PC-9 (cell line): ENCODE measurements around the gene SOX10. TPM values are rescaled to one million over a fixed set of nuclear protein-coding genes. Genes with fewer than 3 reads are reported as not detected.

Experiments
- BruUV-seq: library from RNA; stranded (reverse); fragments of 400-500 nt; replicated peaks from 2 replicates; lab custom pipeline; 2021; lab: Mats Ljungman, UMichigan
- CTCF ChIA-PET: fragments of 300-600 bp; sonication (Branson Sonifier 250); formaldehyde crosslinking; loops from one replicate; lab custom pipeline; 2022; ENCODE audit warnings: antibody characterized with exemption; lab: Charles Lee
- POLR2A ChIA-PET: fragments of 300-600 bp; sonication (Branson Sonifier 250); formaldehyde crosslinking; loops from one replicate; lab custom pipeline; 2022; ENCODE audit warnings: antibody characterized with exemption; ENCODE audit not compliant: unreplicated experiment; lab: Charles Lee
- DNase-seq, 2 experiments: peaks; one replicate each; pipeline versions ENCODE4 v3.0.0 to v3.0.0-alpha.2; 2015 to 2022; ENCODE audit warnings: mixed read lengths in 1 of 2
- H2AFZ ChIP-seq: fragments of 200-600 bp; sonication (generic); 2 replicates; pipeline ENCODE4 v1.8.1; 2017; ENCODE audit warnings: antibody characterized with exemption
- H3F3A ChIP-seq: fragments of 200-600 bp; sonication (generic); 2 replicates; pipeline ENCODE4 v1.8.1; 2017; ENCODE audit warnings: antibody characterized with exemption, mild to moderate bottlenecking, low read depth; ENCODE audit not compliant: insufficient read depth
- H3K27ac ChIP-seq: fragments of 200-600 bp; sonication (generic); 2 replicates; pipeline ENCODE4 v1.6.1; 2016; ENCODE audit warnings: mixed run types
- H3K27me3 ChIP-seq: fragments of 200-600 bp; sonication (generic); 2 replicates; pipeline ENCODE4 v1.6.1; 2016; ENCODE audit warnings: low read depth, mixed run types; ENCODE audit not compliant: insufficient read depth
- H3K36me3 ChIP-seq: fragments of 200-600 bp; sonication (generic); 2 replicates; pipeline ENCODE4 v1.6.1; 2016; ENCODE audit warnings: low read depth, mixed run types
- H3K4me1 ChIP-seq: fragments of 200-600 bp; sonication (generic); replicated peaks from 2 replicates; pipeline ENCODE4 v1.6.1; 2016; ENCODE audit warnings: mixed run types; ENCODE audit not compliant: insufficient read depth
- H3K4me2 ChIP-seq: fragments of 200-600 bp; sonication (generic); 2 replicates; pipeline ENCODE4 v1.6.1; 2017; ENCODE audit warnings: mixed run types
- H3K4me3 ChIP-seq: fragments of 200-600 bp; sonication (generic); 2 replicates; pipeline ENCODE4 v1.6.1; 2016; ENCODE audit warnings: mixed run types
- H3K79me2 ChIP-seq: fragments of 200-600 bp; sonication (generic); 2 replicates; pipeline ENCODE4 v1.6.1; 2017; ENCODE audit warnings: low read depth, mixed run types
- H3K9me2 ChIP-seq: fragments of 200-600 bp; sonication (generic); 2 replicates; pipeline ENCODE4 v1.8.1; 2017; ENCODE audit warnings: mild to moderate bottlenecking; ENCODE audit not compliant: insufficient read depth
- H3K9me3 ChIP-seq: fragments of 200-600 bp; sonication (generic); 2 replicates; pipeline ENCODE4 v1.8.1; 2016; ENCODE audit warnings: low read depth; ENCODE audit not compliant: insufficient read depth
- H4K20me1 ChIP-seq: fragments of 200-600 bp; sonication (generic); 2 replicates; pipeline ENCODE4 v1.8.1; 2017; ENCODE audit not compliant: insufficient read depth
- CTCF ChIP-seq: fragments of 200-600 bp; sonication (generic); conservative IDR thresholded peaks from 2 replicates; pipeline ENCODE4 v1.6.1; 2017; ENCODE audit warnings: mixed run types, antibody characterized with exemption, mild to moderate bottlenecking, moderate library complexity
- EZH2 ChIP-seq: fragments of 200-600 bp; sonication (generic); IDR thresholded peaks from 2 replicates; pipeline ENCODE4 v1.8.0; 2017; ENCODE audit warnings: antibody characterized with exemption, low read depth
- intact Hi-C: fragments of 100-400 bp; cut with micrococcal nuclease; formaldehyde crosslinking; loops from one replicate; pipeline ENCODE4 v1.10.0; 2022; ENCODE audit not compliant: unreplicated experiment
- total RNA-seq: library from RNA; stranded (reverse); gene quantifications from 2 replicates; pipeline ENCODE4 v1.2.3, GENCODE V29; 2021

SOX10 gene
- total RNA-seq, 1 experiment from 2014 or later: not detected

- TF ChIP-seq EZH2 (no peak), CTCF (no peak)
- POLR2A ChIA-PET: no interaction called here
- no peak overlapping the region; the same call in 1 of the 2 replicates for H3K27ac ChIP-seq
- H3K9me2 ChIP-seq: no peaks in the 10 kb centered on the region
- H2AFZ ChIP-seq: no peak overlapping the region
- no peak for DNase-seq
- peaks cover 17% of the 10 kb centered on the region for H3K4me1 ChIP-seq
- intact Hi-C loops: no loop called here
- peaks cover 19% of the 10 kb centered on the region; the same call in 1 of the 2 replicates for H3K36me3 ChIP-seq
- H3K27me3 ChIP-seq: no peaks in the 10 kb centered on the region
- no peaks in the 10 kb centered on the region for H3K9me3 ChIP-seq
- BruUV-seq: no TSS peak
- CTCF ChIA-PET: interaction anchor here (1.7 kb wide), 1 partner anchor 44 kb away, joined by 9 read pairs; no protein-coding TSS in a partner anchor
- H3K79me2 ChIP-seq: no peaks in the 10 kb centered on the region
- H3K4me3 ChIP-seq: no peak overlapping the region
- H3K4me2 ChIP-seq: no peak overlapping the region
- peaks cover 52% of the 10 kb centered on the region for H3F3A ChIP-seq
- H4K20me1 ChIP-seq: peaks cover 58% of the 10 kb centered on the region
Observed at GRCh38 chr22:37931893-37932389, 52.4 kb downstream of the SOX10 start.

GRCh38 chr22:37930952-37931440 is 53.4 kb downstream of the SOX10 start:
- H3F3A ChIP-seq: peaks cover 47% of the 10 kb centered on the region
- ChIA-PET POLR2A (no interaction called here), CTCF (interaction anchor here (1.4 kb wide), 1 partner anchor 43 kb away, joined by 3 read pairs; no protein-coding TSS in a partner anchor)
- no peak overlapping the region for H3K27ac ChIP-seq
- TF ChIP-seq EZH2 (no peak), CTCF (peak; percentile 25; the same call in 1 of the 2 replicates)
- no peaks in the 10 kb centered on the region for H3K9me2 ChIP-seq
- BruUV-seq: no TSS peak
- H2AFZ ChIP-seq: no peak overlapping the region
- peaks cover 17% of the 10 kb centered on the region for H3K4me1 ChIP-seq
- H4K20me1 ChIP-seq: peaks cover 63% of the 10 kb centered on the region
- H3K27me3 ChIP-seq: no peaks in the 10 kb centered on the region
- intact Hi-C loops: no loop called here
- H3K9me3 ChIP-seq: no peaks in the 10 kb centered on the region
- H3K4me3 ChIP-seq: no peak overlapping the region
- peaks cover 14% of the 10 kb centered on the region; the same call in 1 of the 2 replicates for H3K36me3 ChIP-seq
- no peaks in the 10 kb centered on the region for H3K79me2 ChIP-seq
- DNase-seq: no peak
- no peak overlapping the region for H3K4me2 ChIP-seq

- H3K4me3 ChIP-seq: no peak overlapping the region
- H3K4me1 ChIP-seq: peaks cover 17% of the 10 kb centered on the region
- no peaks in the 10 kb centered on the region for H3K9me2 ChIP-seq
- no peak overlapping the region for H3K4me2 ChIP-seq
- H3K27ac ChIP-seq: no peak overlapping the region
- H3K27me3 ChIP-seq: no peaks in the 10 kb centered on the region
- TF ChIP-seq EZH2 (no peak), CTCF (peak; percentile 51; the same call in 1 of the 2 replicates)
- intact Hi-C loops: no loop called here
- BruUV-seq: no TSS peak
- H4K20me1 ChIP-seq: peaks cover 61% of the 10 kb centered on the region
- peaks cover 45% of the 10 kb centered on the region for H3F3A ChIP-seq
- H3K79me2 ChIP-seq: no peaks in the 10 kb centered on the region
- no peaks in the 10 kb centered on the region for H3K9me3 ChIP-seq
- ChIA-PET CTCF (interaction anchor here (1.4 kb wide), 1 partner anchor 43 kb away, joined by 3 read pairs; no protein-coding TSS in a partner anchor), POLR2A (no interaction called here)
- no peak overlapping the region for H2AFZ ChIP-seq
- DNase-seq: no peak
- peaks cover 13% of the 10 kb centered on the region; the same call in 1 of the 2 replicates for H3K36me3 ChIP-seq
Observed at GRCh38 chr22:37930270-37930951, 53.9 kb downstream of the SOX10 start.
